HL-60 (cell line): ENCODE results near the gene PHACTR3.

ENCODE experiments used
- DNase-seq, 2 experiments: peaks; one replicate each; pipeline ENCODE4 v3.0.0-alpha.2; 2010 to 2020; ENCODE audit warnings: low read depth in 1 of 2, low spot score in 1 of 2
- H3K27ac ChIP-seq: fragments of 250-450 bp; sonication (Bioruptor Pico); replicated peaks from 2 replicates; pipeline ENCODE4 v1.5.1; 2020; ENCODE audit warnings: mild to moderate bottlenecking, moderate library complexity
- H3K27me3 ChIP-seq: fragments of 250-450 bp; sonication (Bioruptor Pico); 2 replicates; pipeline ENCODE4 v1.5.1; 2021; ENCODE audit warnings: mild to moderate bottlenecking, moderate library complexity; ENCODE audit not compliant: insufficient read depth, poor library complexity, severe bottlenecking
- H3K4me3 ChIP-seq: replicated peaks from 2 replicates; pipeline ENCODE4 v1.5.1; 2011; ENCODE audit warnings: mild to moderate bottlenecking, control low read depth, low read length; ENCODE audit not compliant: insufficient read depth
- CTCF ChIP-seq: IDR thresholded peaks from one replicate; pipeline ENCODE4 v1.5.1; 2011; ENCODE audit warnings: low read length, control low read depth, inconsistent platforms; ENCODE audit not compliant: insufficient read depth
- GABPA ChIP-seq: IDR thresholded peaks from 2 replicates; pipeline ENCODE4 v1.6.1; 2012; ENCODE audit warnings: low read depth
- POLR2AphosphoS5 ChIP-seq: IDR thresholded peaks from 2 replicates; pipeline ENCODE4 v1.6.1; 2012; ENCODE audit warnings: low read depth
- REST ChIP-seq: IDR thresholded peaks from 2 replicates; pipeline ENCODE4 v1.6.1; 2012; ENCODE audit warnings: low read depth; ENCODE audit not compliant: insufficient replicate concordance
- SPI1 ChIP-seq: IDR thresholded peaks from 2 replicates; pipeline ENCODE4 v1.6.1; 2012; ENCODE audit warnings: low read depth, mild to moderate bottlenecking, borderline replicate concordance

PHACTR3 gene

GRCh38 chr20:59696476-59696875, 92.1 kb downstream of the PHACTR3 start:
- no peak overlapping the region for H3K27ac ChIP-seq

GRCh38 chr20:59697068-59697467, 92.7 kb downstream of the PHACTR3 start:
- H3K4me3 ChIP-seq: no peak overlapping the region
- no peak for DNase-seq
- H3K27ac ChIP-seq: no peak overlapping the region
- peaks cover 14% of the 10 kb centered on the region for H3K27me3 ChIP-seq
- TF ChIP-seq REST (no peak), CTCF (no peak), POLR2AphosphoS5 (no peak), GABPA (no peak), SPI1 (no peak)

More at GRCh38 chr20:59696476-59696875, 92.1 kb downstream of the PHACTR3 start:
- TF ChIP-seq SPI1: no peak
- Histone ChIP-seq H3K4me3 (no peak overlapping the region), H3K27me3 (peaks cover 14% of the 10 kb centered on the region)
- DNase-seq: no peak

DNA sequence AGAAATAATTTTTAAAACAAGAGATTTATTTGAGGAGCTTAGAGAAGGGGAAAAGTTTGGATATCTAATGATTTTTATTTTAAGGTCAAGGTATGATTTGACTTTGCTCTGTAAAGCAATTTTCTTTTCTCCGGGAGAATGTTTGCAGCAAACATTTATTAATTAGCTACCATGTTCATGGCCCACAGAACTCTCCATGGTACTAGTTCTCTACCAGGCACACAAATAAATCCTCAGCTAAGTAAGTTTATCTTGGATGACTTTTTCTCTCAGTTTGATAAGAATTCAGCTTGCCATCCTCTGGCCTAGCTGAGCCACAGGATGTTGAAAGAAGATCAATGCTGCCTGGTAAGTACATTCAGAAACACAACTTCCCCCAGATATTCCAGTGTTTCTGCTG, 94.3 kb downstream of the PHACTR3 start:
- H3K27me3 ChIP-seq: peaks cover 11% of the 10 kb centered on the region
- TF ChIP-seq REST: peak; percentile 85
- TF ChIP-seq SPI1: no peak
- no peak for DNase-seq

GRCh38 chr20:59701236-59701635, 96.9 kb downstream of the PHACTR3 start:
- Histone ChIP-seq H3K27ac (no peak overlapping the region), H3K27me3 (peaks cover 10% of the 10 kb centered on the region), H3K4me3 (no peak overlapping the region)
- DNase-seq: no peak
- TF ChIP-seq SPI1 (no peak), GABPA (no peak), POLR2AphosphoS5 (no peak), REST (no peak), CTCF (no peak)

More for the DNA sequence above, 94.3 kb downstream of the PHACTR3 start:
- no peak overlapping the region for H3K4me3 ChIP-seq
- H3K27ac ChIP-seq: no peak overlapping the region
